GM23338 (cell line): ENCODE results near the gene CDCA5. TPM values are rescaled to one million over a fixed set of nuclear protein-coding genes. Genes with fewer than 3 reads are reported as not detected.

Experiments
- ATAC-seq: fragments of 200-7000 bp; cut with Tn5 transposase; 3 replicates; pipeline ENCODE4 v1.9.1; 2020
- DNase-seq: peaks from one replicate; pipeline ENCODE4 v3.0.0-alpha.2; 2015; ENCODE audit warnings: low spot score
- H2AFZ ChIP-seq: fragments of 200-600 bp; sonication (generic); 2 replicates; pipeline ENCODE4 v1.8.0; 2016; ENCODE audit warnings: antibody characterized with exemption, mild to moderate bottlenecking, moderate library complexity
- H3F3A ChIP-seq: fragments of 200-600 bp; sonication (generic); replicated peaks from 2 replicates; pipeline ENCODE4 v1.8.0; 2017; ENCODE audit warnings: antibody characterized with exemption, mixed run types, low read depth
- H3K27ac ChIP-seq: fragments of 200-600 bp; sonication (generic); 2 replicates; pipeline ENCODE4 v1.6.1; 2016; ENCODE audit warnings: low read depth
- H3K27me3 ChIP-seq: fragments of 200-600 bp; sonication (generic); 2 replicates; pipeline ENCODE4 v1.8.0; 2016; ENCODE audit warnings: mild to moderate bottlenecking, mixed run types, moderate library complexity; ENCODE audit not compliant: insufficient read depth
- H3K36me3 ChIP-seq: fragments of 200-600 bp; sonication (generic); 2 replicates; pipeline ENCODE4 v1.8.0; 2016; ENCODE audit warnings: mild to moderate bottlenecking; ENCODE audit not compliant: insufficient read depth
- H3K4me1 ChIP-seq: fragments of 200-600 bp; sonication (generic); 2 replicates; pipeline ENCODE4 v1.8.0; 2016; ENCODE audit warnings: mild to moderate bottlenecking, moderate library complexity; ENCODE audit not compliant: insufficient read depth
- H3K4me2 ChIP-seq: fragments of 200-600 bp; sonication (generic); 2 replicates; pipeline ENCODE4 v1.7.1; 2017; ENCODE audit warnings: mixed run types
- H3K4me3 ChIP-seq: fragments of 200-600 bp; sonication (generic); 2 replicates; pipeline ENCODE4 v1.6.1; 2016; ENCODE audit warnings: mixed run types
- H3K79me2 ChIP-seq: fragments of 200-600 bp; sonication (generic); replicated peaks from 2 replicates; pipeline ENCODE4 v1.8.0; 2017; ENCODE audit warnings: mild to moderate bottlenecking; ENCODE audit not compliant: insufficient read depth
- H3K9me2 ChIP-seq: fragments of 200-600 bp; sonication (generic); 2 replicates; pipeline ENCODE4 v1.8.0; 2017; ENCODE audit not compliant: insufficient read depth
- H4K20me1 ChIP-seq: fragments of 200-600 bp; sonication (generic); replicated peaks from 2 replicates; pipeline ENCODE4 v1.8.0; 2017; ENCODE audit warnings: mild to moderate bottlenecking; ENCODE audit not compliant: insufficient read depth
- H3K27ac Mint-ChIP-seq: 2 replicates; pipeline ENCODE4 v1.8.0; 2020; ENCODE audit warnings: inconsistent platforms, mild to moderate bottlenecking, moderate library complexity, mixed read lengths
- H3K27me3 Mint-ChIP-seq: 3 replicates; pipeline ENCODE4 v1.8.0; 2022; ENCODE audit warnings: low read depth, mild to moderate bottlenecking, moderate library complexity, mixed read lengths, inconsistent platforms; ENCODE audit not compliant: insufficient read depth, poor library complexity
- H3K36me3 Mint-ChIP-seq: 3 replicates; pipeline ENCODE4 v1.8.0; 2021; ENCODE audit warnings: low read depth, mild to moderate bottlenecking, inconsistent platforms, moderate library complexity, mixed read lengths
- H3K4me1 Mint-ChIP-seq: 3 replicates; pipeline ENCODE4 v1.8.0; 2020; ENCODE audit warnings: mild to moderate bottlenecking, inconsistent platforms, mixed read lengths
- H3K4me3 Mint-ChIP-seq: 3 replicates; pipeline ENCODE4 v1.8.0; 2021; ENCODE audit warnings: moderate library complexity, mild to moderate bottlenecking, inconsistent platforms, mixed read lengths
- H3K9me3 Mint-ChIP-seq: 3 replicates; pipeline ENCODE4 v1.8.0; 2020; ENCODE audit warnings: moderate library complexity, mild to moderate bottlenecking, inconsistent platforms, mixed read lengths
- EZH2 ChIP-seq: fragments of 200-600 bp; sonication (generic); IDR thresholded peaks from one replicate; pipeline ENCODE4 v1.8.0; 2017; ENCODE audit warnings: antibody characterized with exemption, mild to moderate bottlenecking, low read depth; ENCODE audit not compliant: unreplicated experiment
- EZH2phosphoT487 ChIP-seq: fragments of 200-600 bp; sonication (generic); IDR thresholded peaks from one replicate; pipeline ENCODE4 v1.8.1; 2018; ENCODE audit warnings: antibody characterized with exemption; ENCODE audit not compliant: unreplicated experiment
- JUNB ChIP-seq: IDR thresholded peaks from one replicate; pipeline ENCODE4 v1.6.1; 2016; ENCODE audit warnings: antibody characterized with exemption; ENCODE audit not compliant: unreplicated experiment
- NANOG ChIP-seq: IDR thresholded peaks from 2 replicates; pipeline ENCODE4 v1.6.1; 2016; ENCODE audit warnings: antibody characterized with exemption, borderline replicate concordance
- POLR2AphosphoS5 ChIP-seq: IDR thresholded peaks from 2 replicates; pipeline ENCODE4 v1.6.1; 2016; ENCODE audit warnings: antibody characterized with exemption, low read depth
- STAT1 ChIP-seq: IDR thresholded peaks from one replicate; pipeline ENCODE4 v1.6.1; 2016; ENCODE audit warnings: antibody characterized with exemption; ENCODE audit not compliant: unreplicated experiment
- ZNF114 ChIP-seq: fragments of 250-450 bp; sonication (Bioruptor Pico); IDR thresholded peaks from 2 replicates; pipeline ENCODE4 v1.5.0; 2020; ENCODE audit warnings: mild to moderate bottlenecking, moderate library complexity
- polyA plus RNA-seq: library from polyadenylated mRNA; unstranded; fragments of >200 nt; fragmentation: Nextera tagmentation; extraction: Ambion mirVana; gene quantifications from 2 replicates; pipeline ENCODE4 v1.2.1, GENCODE V29; 2016
- total RNA-seq: library from RNA; depleted of rRNA; stranded (reverse); fragments of >200 nt; shearing (Covaris generic); gene quantifications from 2 replicates; pipeline ENCODE4 v1.2.3, GENCODE V29; 2014
- TF ChIP-seq, protein P1 (sequence below): IDR thresholded peaks from one replicate; pipeline ENCODE4 v1.6.1; 2018; ENCODE audit warnings: antibody characterized with exemption; ENCODE audit not compliant: unreplicated experiment
- TF ChIP-seq, protein P2 (sequence below), 2 experiments: fragments of 200-600 bp in 1 of 2; sonication (generic) in 1 of 2; conservative IDR thresholded peaks; 2 replicates each; pipeline versions ENCODE4 v1.5.1 to v1.6.1; 2016 to 2017; ENCODE audit warnings: antibody characterized with exemption in 2 of 2, low read depth in 2 of 2, mild to moderate bottlenecking in 2 of 2, moderate library complexity in 1 of 2
- TF ChIP-seq, protein P3 (sequence below): IDR thresholded peaks from 2 replicates; pipeline ENCODE4 v1.6.1; 2016; ENCODE audit warnings: antibody characterized with exemption

CDCA5 gene
- total and polyA plus RNA-seq, 2 experiments from 2014 or later, result 53.3 to 70.9 TPM

DNA sequence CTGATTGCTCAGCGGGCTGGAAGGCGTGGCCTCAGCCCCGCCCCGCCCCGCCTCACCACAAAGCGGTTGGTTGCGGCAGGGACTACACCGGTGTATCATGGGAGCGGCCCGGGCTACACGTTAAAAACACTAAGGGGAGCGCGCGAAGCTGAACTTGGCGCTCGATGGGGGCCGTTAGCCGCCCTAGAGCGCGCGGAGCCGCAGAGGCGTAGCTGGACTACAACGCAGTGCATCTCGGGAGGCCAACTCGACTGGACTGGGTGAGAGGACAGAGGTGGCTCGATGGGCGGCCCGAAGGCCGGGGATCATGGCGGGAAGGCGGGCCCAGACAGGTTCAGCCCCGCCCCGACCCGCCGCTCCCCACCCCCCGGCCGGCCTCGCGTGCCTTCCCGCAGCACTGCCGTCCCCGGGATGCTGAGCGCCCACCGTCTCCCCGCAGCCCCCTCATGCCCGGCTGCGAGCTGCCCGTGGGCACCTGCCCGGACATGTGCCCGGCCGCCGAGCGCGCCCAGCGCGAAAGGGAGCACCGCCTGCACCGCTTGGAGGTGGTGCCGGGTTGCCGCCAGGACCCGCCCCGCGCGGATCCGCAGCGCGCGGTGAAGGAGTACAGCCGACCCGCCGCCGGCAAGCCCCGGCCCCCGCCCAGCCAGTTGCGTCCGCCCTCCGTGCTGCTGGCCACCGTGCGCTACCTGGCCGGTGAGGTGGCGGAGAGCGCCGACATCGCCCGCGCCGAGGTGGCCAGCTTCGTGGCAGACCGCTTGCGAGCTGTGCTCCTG lies 42.8 kb downstream of the CDCA5 start, which contains the start of gene SAC3D1 (continued):
- TF ChIP-seq EZH2 (no peak), ZNF114 (CRISPR knock-in tag) (no peak), JUNB (no peak), NANOG (no peak)
- TF ChIP-seq, protein P1, sequence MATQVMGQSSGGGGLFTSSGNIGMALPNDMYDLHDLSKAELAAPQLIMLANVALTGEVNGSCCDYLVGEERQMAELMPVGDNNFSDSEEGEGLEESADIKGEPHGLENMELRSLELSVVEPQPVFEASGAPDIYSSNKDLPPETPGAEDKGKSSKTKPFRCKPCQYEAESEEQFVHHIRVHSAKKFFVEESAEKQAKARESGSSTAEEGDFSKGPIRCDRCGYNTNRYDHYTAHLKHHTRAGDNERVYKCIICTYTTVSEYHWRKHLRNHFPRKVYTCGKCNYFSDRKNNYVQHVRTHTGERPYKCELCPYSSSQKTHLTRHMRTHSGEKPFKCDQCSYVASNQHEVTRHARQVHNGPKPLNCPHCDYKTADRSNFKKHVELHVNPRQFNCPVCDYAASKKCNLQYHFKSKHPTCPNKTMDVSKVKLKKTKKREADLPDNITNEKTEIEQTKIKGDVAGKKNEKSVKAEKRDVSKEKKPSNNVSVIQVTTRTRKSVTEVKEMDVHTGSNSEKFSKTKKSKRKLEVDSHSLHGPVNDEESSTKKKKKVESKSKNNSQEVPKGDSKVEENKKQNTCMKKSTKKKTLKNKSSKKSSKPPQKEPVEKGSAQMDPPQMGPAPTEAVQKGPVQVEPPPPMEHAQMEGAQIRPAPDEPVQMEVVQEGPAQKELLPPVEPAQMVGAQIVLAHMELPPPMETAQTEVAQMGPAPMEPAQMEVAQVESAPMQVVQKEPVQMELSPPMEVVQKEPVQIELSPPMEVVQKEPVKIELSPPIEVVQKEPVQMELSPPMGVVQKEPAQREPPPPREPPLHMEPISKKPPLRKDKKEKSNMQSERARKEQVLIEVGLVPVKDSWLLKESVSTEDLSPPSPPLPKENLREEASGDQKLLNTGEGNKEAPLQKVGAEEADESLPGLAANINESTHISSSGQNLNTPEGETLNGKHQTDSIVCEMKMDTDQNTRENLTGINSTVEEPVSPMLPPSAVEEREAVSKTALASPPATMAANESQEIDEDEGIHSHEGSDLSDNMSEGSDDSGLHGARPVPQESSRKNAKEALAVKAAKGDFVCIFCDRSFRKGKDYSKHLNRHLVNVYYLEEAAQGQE, result no peak

DNA sequence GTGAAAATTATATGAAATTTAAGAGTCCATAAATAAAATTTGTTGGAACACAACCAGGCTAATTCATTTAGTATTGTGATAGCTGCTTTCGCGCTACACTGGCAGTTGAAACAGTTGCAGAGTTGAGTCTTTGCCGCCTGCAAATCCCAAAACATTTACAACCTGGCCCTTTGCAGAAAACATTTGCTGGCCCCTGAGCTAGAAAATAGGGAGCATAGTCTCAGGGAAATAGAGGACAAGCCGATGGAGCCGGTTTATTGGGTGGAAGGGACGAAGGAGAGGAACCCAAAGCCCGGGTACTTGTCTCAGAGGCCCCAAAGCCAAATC lies 43.4 kb downstream of the CDCA5 start:
- Mint-ChIP-seq H3K4me3 (peak overlapping the region; percentile 83), H3K27ac (peak overlapping the region; percentile 94), H3K36me3 (peaks cover 17% of the 10 kb centered on the region), H3K27me3 (peaks cover 9% of the 10 kb centered on the region), H3K9me3 (no peaks in the 10 kb centered on the region), H3K4me1 (peaks cover 9% of the 10 kb centered on the region)
- Histone ChIP-seq H3K4me3 (peak overlapping the region; percentile 87), H3K27ac (peak overlapping the region; percentile 98), H3K9me2 (no peaks in the 10 kb centered on the region), H3K4me2 (peak overlapping the region; percentile 91), H3K4me1 (no peaks in the 10 kb centered on the region; the same call in 1 of the 2 replicates), H2AFZ (no peak overlapping the region), H4K20me1 (peaks cover 11% of the 10 kb centered on the region), H3K36me3 (no peaks in the 10 kb centered on the region), H3F3A (0 out of 2 replicates have a peak, but pooled peaks cover 11% of the 10 kb centered on the region), H3K79me2 (peaks cover 18% of the 10 kb centered on the region), H3K27me3 (no peaks in the 10 kb centered on the region)
- DNase-seq (no peak), ATAC-seq (no peak)
- TF ChIP-seq STAT1, result no peak
- TF ChIP-seq ZNF114 (CRISPR knock-in tag), result no peak
- no peak for TF ChIP-seq JUNB
- TF ChIP-seq EZH2, result no peak
- TF ChIP-seq, protein P2, sequence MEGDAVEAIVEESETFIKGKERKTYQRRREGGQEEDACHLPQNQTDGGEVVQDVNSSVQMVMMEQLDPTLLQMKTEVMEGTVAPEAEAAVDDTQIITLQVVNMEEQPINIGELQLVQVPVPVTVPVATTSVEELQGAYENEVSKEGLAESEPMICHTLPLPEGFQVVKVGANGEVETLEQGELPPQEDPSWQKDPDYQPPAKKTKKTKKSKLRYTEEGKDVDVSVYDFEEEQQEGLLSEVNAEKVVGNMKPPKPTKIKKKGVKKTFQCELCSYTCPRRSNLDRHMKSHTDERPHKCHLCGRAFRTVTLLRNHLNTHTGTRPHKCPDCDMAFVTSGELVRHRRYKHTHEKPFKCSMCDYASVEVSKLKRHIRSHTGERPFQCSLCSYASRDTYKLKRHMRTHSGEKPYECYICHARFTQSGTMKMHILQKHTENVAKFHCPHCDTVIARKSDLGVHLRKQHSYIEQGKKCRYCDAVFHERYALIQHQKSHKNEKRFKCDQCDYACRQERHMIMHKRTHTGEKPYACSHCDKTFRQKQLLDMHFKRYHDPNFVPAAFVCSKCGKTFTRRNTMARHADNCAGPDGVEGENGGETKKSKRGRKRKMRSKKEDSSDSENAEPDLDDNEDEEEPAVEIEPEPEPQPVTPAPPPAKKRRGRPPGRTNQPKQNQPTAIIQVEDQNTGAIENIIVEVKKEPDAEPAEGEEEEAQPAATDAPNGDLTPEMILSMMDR (conservative IDR thresholded peaks at IDR 0.05; ENCODE audit: low read depth in 2 of 2), result no peak
- TF ChIP-seq, protein P1, result no peak
- TF ChIP-seq, protein P3, sequence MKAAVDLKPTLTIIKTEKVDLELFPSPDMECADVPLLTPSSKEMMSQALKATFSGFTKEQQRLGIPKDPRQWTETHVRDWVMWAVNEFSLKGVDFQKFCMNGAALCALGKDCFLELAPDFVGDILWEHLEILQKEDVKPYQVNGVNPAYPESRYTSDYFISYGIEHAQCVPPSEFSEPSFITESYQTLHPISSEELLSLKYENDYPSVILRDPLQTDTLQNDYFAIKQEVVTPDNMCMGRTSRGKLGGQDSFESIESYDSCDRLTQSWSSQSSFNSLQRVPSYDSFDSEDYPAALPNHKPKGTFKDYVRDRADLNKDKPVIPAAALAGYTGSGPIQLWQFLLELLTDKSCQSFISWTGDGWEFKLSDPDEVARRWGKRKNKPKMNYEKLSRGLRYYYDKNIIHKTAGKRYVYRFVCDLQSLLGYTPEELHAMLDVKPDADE, result no peak
- no peak for TF ChIP-seq EZH2phosphoT487
- TF ChIP-seq POLR2AphosphoS5, result no peak
